C4-2B (cell line): ENCODE measurements around the gene SCGN.

Source experiments
- CTCF ChIP-seq: fragments of 450-650 bp; conservative IDR thresholded peaks from 2 replicates; pipeline ENCODE4 v1.5.1; 2017; ENCODE audit warnings: mild to moderate bottlenecking
- ZFX ChIP-seq: fragments of 450-650 bp; IDR thresholded peaks from 2 replicates; pipeline ENCODE4 v1.6.1; 2017

DNA sequence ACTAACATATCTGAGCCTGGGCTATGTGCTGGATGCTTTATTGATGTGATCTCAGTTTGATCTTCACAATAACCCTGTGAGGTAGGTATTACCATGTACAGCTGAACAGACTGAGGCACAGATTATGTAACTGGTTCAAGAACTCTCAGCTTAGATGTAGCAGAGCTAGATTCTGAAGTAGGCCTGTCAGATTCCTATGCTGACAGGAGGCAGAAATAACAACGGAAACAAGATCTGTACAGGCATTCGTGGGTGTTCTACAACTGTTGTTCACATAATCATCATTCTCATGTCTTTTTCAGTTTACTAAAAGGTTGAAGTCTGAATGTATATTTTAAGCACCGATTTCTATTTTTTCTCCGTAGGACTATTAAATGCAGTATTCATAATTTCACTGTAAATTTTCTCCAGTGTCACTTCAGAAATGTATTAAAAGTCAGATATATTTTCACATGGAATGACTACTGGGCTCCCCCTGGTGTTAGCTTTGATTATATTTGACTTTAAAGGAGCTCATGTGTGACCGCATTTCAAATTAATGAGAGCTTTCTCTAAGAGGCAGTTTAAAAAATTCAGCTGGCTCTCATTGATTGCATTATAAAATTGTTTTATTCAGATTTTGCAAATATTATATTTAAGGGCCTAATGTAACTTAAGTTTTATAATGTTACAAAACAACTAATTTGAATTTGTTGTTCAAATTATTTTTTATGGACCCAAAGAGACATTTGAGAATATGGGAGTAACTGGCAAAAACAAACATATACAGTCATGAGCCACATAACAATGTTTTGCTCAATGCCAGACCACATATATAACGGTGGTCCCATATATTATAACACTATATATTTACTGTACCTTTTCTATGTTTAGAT, 66.1 kb downstream of the SCGN start:
- TF ChIP-seq CTCF (peak; percentile 86), ZFX (no peak)
